HG03175 (cell line): ENCODE measurements around the gene LCN9.

ENCODE experiments used
- ATAC-seq: cut with Tn5 transposase; IDR thresholded peaks from one replicate; pipeline ENCODE4 v1.9.1; 2021; ENCODE audit warnings: mild to moderate bottlenecking, moderate library complexity; ENCODE audit not compliant: unreplicated experiment

Gene LCN9

GRCh38 chr9:135716045-135716444 is 52.9 kb downstream of the LCN9 start:
- no peak for ATAC-seq
